Neuronal stem cell (in vitro differentiated cells): ENCODE measurements around the gene IL32.

ENCODE experiments used
- DNase-seq: peaks from one replicate; pipeline ENCODE4 v3.0.0-alpha.2; 2013; ENCODE audit warnings: low spot score
- H2AFZ ChIP-seq: one replicate; pipeline ENCODE4 v1.6.1; 2013; ENCODE audit warnings: mild to moderate bottlenecking, low read length, inconsistent platforms
- H2AK5ac ChIP-seq: 2 replicates; pipeline ENCODE4 v1.6.1; 2013; ENCODE audit warnings: low read depth, mild to moderate bottlenecking, inconsistent platforms, low read length, moderate library complexity, mixed read lengths
- H2BK120ac ChIP-seq: 2 replicates; pipeline ENCODE4 v1.6.1; 2013; ENCODE audit warnings: low read depth, mild to moderate bottlenecking, inconsistent platforms, low read length, moderate library complexity, mixed read lengths
- H2BK12ac ChIP-seq: one replicate; pipeline ENCODE4 v1.6.1; 2013; ENCODE audit warnings: low read length, inconsistent platforms
- H2BK15ac ChIP-seq: 2 replicates; pipeline ENCODE4 v1.6.1; 2013; ENCODE audit warnings: mild to moderate bottlenecking, low read length, inconsistent platforms, mixed read lengths
- H2BK5ac ChIP-seq: one replicate; pipeline ENCODE4 v1.6.1; 2013; ENCODE audit warnings: inconsistent platforms, mild to moderate bottlenecking, low read length, moderate library complexity
- H3K14ac ChIP-seq: one replicate; pipeline ENCODE4 v1.6.1; 2013; ENCODE audit warnings: low read length, inconsistent platforms
- H3K18ac ChIP-seq: 2 replicates; pipeline ENCODE4 v1.6.1; 2013; ENCODE audit warnings: low read length, inconsistent platforms
- H3K23ac ChIP-seq: 2 replicates; pipeline ENCODE4 v1.6.1; 2013; ENCODE audit warnings: low read depth, mild to moderate bottlenecking, mixed read lengths, low read length, inconsistent platforms; ENCODE audit not compliant: poor library complexity
- H3K27ac ChIP-seq: replicated peaks from 3 replicates; pipeline ENCODE4 v1.5.1; 2013; ENCODE audit warnings: low read length, inconsistent platforms
- H3K27me3 ChIP-seq, 3 experiments: 2 replicates each; pipeline ENCODE4 v1.6.1; 2013; ENCODE audit warnings: low read length in 3 of 3, mild to moderate bottlenecking in 2 of 3, inconsistent platforms in 1 of 3, low read depth in 1 of 3, mixed read lengths in 1 of 3, moderate library complexity in 1 of 3; ENCODE audit not compliant: control insufficient read depth in 3 of 3, insufficient read depth in 3 of 3
- H3K36me3 ChIP-seq, 2 donors: replicated peaks in 1 of 2; 2 replicates each; pipeline ENCODE4 v1.6.1; 2013; ENCODE audit warnings: low read length in 2 of 2; ENCODE audit not compliant: control insufficient read depth in 2 of 2, insufficient read depth in 2 of 2
- H3K4ac ChIP-seq: 2 replicates; pipeline ENCODE4 v1.6.1; 2013; ENCODE audit warnings: inconsistent platforms, mild to moderate bottlenecking, low read length, moderate library complexity
- H3K4me1 ChIP-seq, 2 donors: 1 replicate in 1 of 2; 2 replicates in 1 of 2; pipeline ENCODE4 v1.6.1; 2013; ENCODE audit warnings: low read length in 2 of 2, low read depth in 1 of 2; ENCODE audit not compliant: control insufficient read depth in 2 of 2, insufficient read depth in 1 of 2
- H3K4me2 ChIP-seq: one replicate; pipeline ENCODE4 v1.6.1; 2013; ENCODE audit warnings: mild to moderate bottlenecking, low read length, inconsistent platforms; ENCODE audit not compliant: insufficient read depth, poor library complexity, severe bottlenecking
- H3K4me3 ChIP-seq, 2 donors: 2 replicates each; pipeline ENCODE4 v1.5.1; 2013; ENCODE audit warnings: low read length in 2 of 2, mild to moderate bottlenecking in 2 of 2, inconsistent platforms in 1 of 2, moderate library complexity in 1 of 2
- H3K79me1 ChIP-seq: one replicate; pipeline ENCODE4 v1.6.1; 2013; ENCODE audit warnings: low read depth, mild to moderate bottlenecking, inconsistent platforms, low read length, moderate library complexity
- H3K9ac ChIP-seq: one replicate; pipeline ENCODE4 v1.6.1; 2013; ENCODE audit warnings: mild to moderate bottlenecking, low read depth, low read length, inconsistent platforms; ENCODE audit not compliant: poor library complexity
- H3K9me3 ChIP-seq, 2 donors: replicated peaks in 1 of 2; 2 replicates each; pipeline versions ENCODE3 to v1.6.1; 2013; ENCODE audit warnings: low read length in 2 of 2, mild to moderate bottlenecking in 2 of 2, inconsistent platforms in 1 of 2, low read depth in 1 of 2, mixed read lengths in 1 of 2, moderate library complexity in 1 of 2; ENCODE audit not compliant: control insufficient read depth in 2 of 2, insufficient read depth in 1 of 2
- H4K8ac ChIP-seq: one replicate; pipeline ENCODE4 v1.6.1; 2013; ENCODE audit warnings: low read depth, mild to moderate bottlenecking, inconsistent platforms, low read length, moderate library complexity
- H4K91ac ChIP-seq: one replicate; pipeline ENCODE4 v1.6.1; 2013; ENCODE audit warnings: low read length, low read depth, mild to moderate bottlenecking, inconsistent platforms; ENCODE audit not compliant: poor library complexity
- WGBS, 2 donors: extraction: QIAGEN DNeasy Blood & Tissue Kit; methylation state at CpG; one replicate each; pipeline ENCODE4 v1.1.7; 2013; ENCODE audit warnings: missing lambda C conversion rate in 2 of 2, mixed read lengths in 1 of 2; ENCODE audit not compliant: insufficient read length in 2 of 2, insufficient replicate concordance in 1 of 2; ENCODE audit errors: extremely low coverage in 2 of 2; 5-methylcytosine and 5-hydroxymethylcytosine counted together

Gene IL32

GRCh38 chr16:3027983-3028715, 37.3 kb upstream of the IL32 start:
- H3K9me3 ChIP-seq, result no peaks in the 10 kb centered on the region
- H3K36me3 ChIP-seq, result peaks cover 9 to 26% of the 10 kb centered on the region in 2 donors
- peak overlapping the region; percentile 43 for H3K4me2 ChIP-seq
- H2BK120ac ChIP-seq, result peak overlapping the region; percentile 2
- H2AK5ac ChIP-seq, result peak overlapping the region; percentile 96
- peaks cover 8 to 11% of the 10 kb centered on the region in 2 donors for H3K4me1 ChIP-seq
- peaks cover 0 to 11% (median 5%) of the 10 kb centered on the region in 3 experiments for H3K27me3 ChIP-seq
- no peak overlapping the region for H2BK5ac ChIP-seq
- no peak overlapping the region for H2AFZ ChIP-seq
- H3K14ac ChIP-seq, result no peak overlapping the region
- H3K79me1 ChIP-seq, result peaks cover under 1% of the 10 kb centered on the region
- H3K27ac ChIP-seq, result no peak overlapping the region
- H3K9ac ChIP-seq, result peak overlapping the region; percentile 72
- H3K4me3 ChIP-seq, result peak overlapping the region in 1 of 2 donors; percentile 21
- H3K18ac ChIP-seq, result peak overlapping the region; percentile 68
- H3K4ac ChIP-seq, result no peak overlapping the region
- peak; percentile 91 for DNase-seq
- WGBS, 2 donors, result no CpG with 5 or more reads among the region's 58 CpGs
- H3K23ac ChIP-seq, result peak overlapping the region; percentile 94
- peak overlapping the region; percentile 97 for H2BK15ac ChIP-seq
- peak overlapping the region; percentile 52 for H4K8ac ChIP-seq
- H4K91ac ChIP-seq, result no peak overlapping the region
- H2BK12ac ChIP-seq, result no peak overlapping the region

GRCh38 chr16:3028716-3029319, 36.6 kb upstream of the IL32 start:
- no CpG with 5 or more reads among the region's 15 CpGs for WGBS, 2 donors
- H3K4me2 ChIP-seq, result no peak overlapping the region
- peak overlapping the region; percentile 72 for H3K9ac ChIP-seq
- no peak overlapping the region for H4K91ac ChIP-seq
- peak overlapping the region; percentile 59 for H3K18ac ChIP-seq
- no peak overlapping the region for H3K4me3 ChIP-seq
- no peak overlapping the region for H2BK5ac ChIP-seq
- no peak for DNase-seq
- peaks cover 4 to 5% of the 10 kb centered on the region in 2 donors for H3K4me1 ChIP-seq
- H3K36me3 ChIP-seq, result peaks cover 9 to 26% of the 10 kb centered on the region in 2 donors
- no peak overlapping the region for H3K14ac ChIP-seq
- no peak overlapping the region for H3K27ac ChIP-seq
- H2AK5ac ChIP-seq, result peak overlapping the region; percentile 96
- no peaks in the 10 kb centered on the region for H3K9me3 ChIP-seq
- no peak overlapping the region for H2AFZ ChIP-seq
- no peak overlapping the region for H3K4ac ChIP-seq
- H3K79me1 ChIP-seq, result no peaks in the 10 kb centered on the region
- peak overlapping the region; percentile 2 for H2BK120ac ChIP-seq
- no peak overlapping the region for H4K8ac ChIP-seq
- H3K27me3 ChIP-seq, result peaks cover 0 to 17% (median 5%) of the 10 kb centered on the region in 3 experiments
- peak overlapping the region; percentile 94 for H3K23ac ChIP-seq
- peak overlapping the region; percentile 97 for H2BK15ac ChIP-seq
- H2BK12ac ChIP-seq, result no peak overlapping the region

GRCh38 chr16:3029491-3030221, 35.8 kb upstream of the IL32 start:
- no CpG with 5 or more reads among the region's 59 CpGs for whole genome bisulfite sequencing, 2 donors
- no peak overlapping the region for H2AFZ ChIP-seq
- no peak overlapping the region for H4K91ac ChIP-seq
- H3K36me3 ChIP-seq, result peaks cover 9 to 26% of the 10 kb centered on the region in 2 donors
- H3K14ac ChIP-seq, result no peak overlapping the region
- no peak overlapping the region for H3K4ac ChIP-seq
- H3K4me3 ChIP-seq, result no peak overlapping the region
- H2BK12ac ChIP-seq, result peak overlapping the region; percentile 86
- H2BK5ac ChIP-seq, result peak overlapping the region; percentile 67
- H2AK5ac ChIP-seq, result peak overlapping the region; percentile 73
- no peak overlapping the region for H2BK15ac ChIP-seq
- no peak overlapping the region for H3K23ac ChIP-seq
- no peak overlapping the region for H3K18ac ChIP-seq
- no peak overlapping the region for H3K27ac ChIP-seq
- H2BK120ac ChIP-seq, result peak overlapping the region; percentile 2
- H3K9me3 ChIP-seq, result no peaks in the 10 kb centered on the region
- peaks cover 3 to 5% of the 10 kb centered on the region in 2 donors for H3K4me1 ChIP-seq
- no peaks in the 10 kb centered on the region for H3K79me1 ChIP-seq
- DNase-seq, result no peak
- no peak overlapping the region for H3K4me2 ChIP-seq
- H3K9ac ChIP-seq, result peak overlapping the region; percentile 67
- H4K8ac ChIP-seq, result no peak overlapping the region
- peaks cover 0 to 25% (median 8%) of the 10 kb centered on the region in 3 experiments for H3K27me3 ChIP-seq
